Measurements from ENCODE around the gene HMGA1. TPM values are rescaled to one million over a fixed set of nuclear protein-coding genes. Genes with fewer than 3 reads are reported as not detected.
A peak's percentile ranks its signal among the peaks of the same experiment; 100 is the strongest.

The HMGA1 gene, protein sequence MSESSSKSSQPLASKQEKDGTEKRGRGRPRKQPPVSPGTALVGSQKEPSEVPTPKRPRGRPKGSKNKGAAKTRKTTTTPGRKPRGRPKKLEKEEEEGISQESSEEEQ
- 65.7 and 74.6 TPM in 2 replicates for total RNA-seq (2014; rRNA removed; shearing (Covaris generic); ENCODE audit: low replicate concordance)

DNA sequence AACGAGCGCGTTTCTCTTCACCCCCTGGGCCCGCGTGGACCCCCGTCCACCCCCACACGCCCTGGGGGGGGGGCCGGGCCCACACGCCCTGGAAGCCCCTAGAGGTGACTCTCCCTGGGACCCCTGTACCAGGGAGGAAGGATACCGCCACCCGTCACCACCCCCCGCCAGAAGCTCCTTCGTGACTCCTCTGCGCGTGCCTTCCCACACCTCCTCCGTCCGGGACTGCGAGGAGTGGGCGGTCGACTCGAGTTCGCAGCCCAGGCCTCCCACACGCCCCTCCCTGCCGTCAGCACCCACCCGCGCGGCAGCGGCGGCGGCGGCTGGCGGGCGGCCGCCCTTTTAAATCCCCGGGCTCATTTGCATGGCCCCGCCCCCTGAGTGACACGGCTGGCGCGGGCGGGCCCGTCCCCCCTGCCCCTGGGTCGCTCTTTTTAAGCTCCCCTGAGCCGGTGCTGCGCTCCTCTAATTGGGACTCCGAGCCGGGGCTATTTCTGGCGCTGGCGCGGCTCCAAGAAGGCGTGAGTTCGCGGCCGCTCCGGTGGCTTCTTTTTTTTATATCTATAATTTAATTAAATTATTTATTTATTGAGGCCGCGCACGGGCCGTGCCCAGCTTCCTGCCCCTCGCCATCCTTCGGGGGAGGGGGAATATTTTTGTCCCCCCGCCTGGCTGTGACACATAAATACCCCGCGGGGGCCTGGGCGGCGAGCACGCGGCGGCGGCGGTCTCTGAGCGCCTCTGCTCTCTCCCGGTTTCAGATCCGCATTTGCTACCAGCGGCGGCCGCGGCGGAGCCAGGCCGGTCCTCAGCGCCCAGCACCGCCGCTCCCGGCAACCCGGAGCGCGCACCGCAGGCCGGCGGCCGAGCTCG lies at the start of gene HMGA1:
HMGA1 (plus strand) TSS at position 431 of the 873 bp plus-strand sequence. CDS start 3,908 bp downstream, outside the sequence.
- Histone ChIP-seq H3K27me3 (no peaks in the 10 kb centered on the region), H3K4me3 (peak within 1 kb of the TSS; percentile 69), H3K9me3 (no peaks in the 10 kb centered on the region), H3K36me3 (peaks cover 5% of the 10 kb centered on the region; the same call in 1 of the 2 replicates)
- DNase-seq, result peak; percentile 82

DNA sequence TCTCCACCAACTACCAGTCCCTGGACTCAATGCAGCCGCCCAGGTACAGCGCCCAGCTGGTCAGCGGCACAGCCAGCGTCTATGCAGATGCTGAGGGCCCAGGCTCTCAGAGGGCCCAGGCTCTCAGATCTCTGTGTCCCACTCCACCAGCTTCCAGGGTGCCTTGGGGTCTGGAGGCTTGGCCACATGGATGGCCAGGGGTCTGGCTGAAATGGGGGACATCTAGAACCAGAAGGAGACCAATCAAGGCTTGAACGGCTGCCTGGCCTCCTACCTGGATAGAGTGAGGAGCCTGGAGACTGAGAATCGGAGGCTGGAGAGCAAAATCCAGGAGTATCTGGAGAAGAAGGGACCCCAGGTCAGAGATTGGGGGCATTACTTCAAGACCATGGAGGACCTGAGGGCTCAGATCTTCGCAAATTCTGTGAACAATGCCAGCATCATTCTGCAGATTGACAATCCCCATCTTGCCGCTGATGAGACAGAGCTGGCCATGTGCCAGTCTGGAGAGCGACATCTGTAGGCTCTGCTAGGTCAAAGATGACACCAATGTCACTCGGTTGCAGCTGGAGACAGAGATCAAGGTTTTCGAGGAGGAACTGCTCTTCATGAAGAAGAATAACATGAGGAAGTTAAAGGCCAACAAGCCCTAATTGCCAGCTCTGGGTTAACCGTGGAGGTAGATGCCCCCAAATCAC lies 46.7 kb upstream of the HMGA1 start:
- H3K9me3 ChIP-seq, result no peaks in the 10 kb centered on the region
- H3K27me3 ChIP-seq, result no peaks in the 10 kb centered on the region
- H3K4me3 ChIP-seq, result no peak overlapping the region
- no peaks in the 10 kb centered on the region for H3K36me3 ChIP-seq
- no peak for DNase-seq

DNA sequence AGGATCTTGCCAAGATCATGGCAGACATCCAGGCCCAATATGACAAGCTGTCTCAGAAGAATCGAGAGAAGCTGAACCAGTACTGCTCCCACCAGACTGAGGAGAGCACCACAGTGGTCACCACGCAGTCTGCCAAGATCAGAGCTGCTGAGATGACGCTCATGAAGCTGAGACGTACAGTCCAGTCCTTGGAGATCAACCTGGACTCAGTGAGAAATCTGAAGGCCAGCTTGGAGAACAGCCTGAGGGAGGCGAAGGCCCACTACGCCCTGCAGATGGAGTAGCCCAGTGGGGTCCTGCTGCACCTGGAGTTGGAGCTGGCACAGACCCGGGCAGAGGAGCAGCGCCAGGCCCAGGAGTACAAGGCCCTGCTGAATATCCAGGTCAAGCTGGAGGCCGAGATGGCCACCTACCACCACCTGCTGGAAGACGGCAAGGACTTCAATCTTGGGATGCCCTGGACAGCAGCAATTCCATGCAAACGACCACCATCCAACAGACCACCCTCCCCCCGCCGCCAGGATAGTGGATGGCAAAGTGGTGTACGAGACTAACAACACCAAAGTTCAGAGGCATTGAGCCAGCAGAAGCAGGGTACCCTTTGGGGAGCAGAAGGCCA lies 46.1 kb upstream of the HMGA1 start:
- H3K27me3 ChIP-seq, result no peaks in the 10 kb centered on the region
- no peak overlapping the region for H3K4me3 ChIP-seq
- H3K9me3 ChIP-seq, result no peaks in the 10 kb centered on the region
- H3K36me3 ChIP-seq, result no peaks in the 10 kb centered on the region
- DNase-seq, result no peak

DNA sequence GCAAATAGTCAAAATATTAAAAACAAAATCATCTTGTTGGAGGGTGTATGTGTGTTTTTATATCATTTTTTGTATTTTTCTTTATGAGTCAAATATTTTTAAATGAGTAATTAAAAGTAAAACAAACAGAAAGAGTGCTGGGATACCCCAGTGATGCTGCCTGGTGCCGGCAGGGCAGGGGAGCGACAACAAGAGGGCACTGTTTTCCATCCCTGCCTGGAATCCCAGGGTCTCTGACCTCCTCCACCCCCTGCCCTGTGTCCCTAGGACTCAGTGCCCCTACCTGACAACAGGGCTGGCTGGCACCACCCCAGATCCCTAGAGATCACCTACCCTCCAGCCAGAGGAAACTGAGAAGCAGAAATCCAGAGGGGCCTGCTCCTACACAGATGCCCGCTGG lies 41.9 kb upstream of the HMGA1 start:
- Histone ChIP-seq H3K27me3 (no peaks in the 10 kb centered on the region), H3K36me3 (no peaks in the 10 kb centered on the region), H3K4me3 (no peak overlapping the region), H3K9me3 (no peaks in the 10 kb centered on the region)
- no peak for DNase-seq

DNA sequence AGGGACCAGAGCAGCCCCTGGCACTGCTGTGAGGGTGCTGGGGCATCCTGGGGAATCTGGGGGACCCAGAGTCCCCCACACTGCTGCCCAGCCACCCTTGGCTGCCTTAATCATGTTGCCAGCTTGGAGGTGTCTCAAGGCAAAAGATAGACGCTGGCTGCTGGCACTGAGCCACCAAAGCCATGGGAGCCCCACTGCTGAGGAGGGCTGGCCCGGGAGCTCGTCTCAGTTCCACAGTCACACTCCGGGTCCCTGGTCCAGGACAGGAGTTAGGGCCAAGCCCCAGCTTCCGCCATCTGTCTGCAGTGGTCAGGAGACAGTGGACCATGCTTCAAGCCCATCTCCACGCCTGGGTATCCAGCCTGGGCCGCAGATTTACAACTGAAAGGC lies 41.0 kb upstream of the HMGA1 start:
- H3K36me3 ChIP-seq, result no peaks in the 10 kb centered on the region
- no peak overlapping the region for H3K4me3 ChIP-seq
- H3K9me3 ChIP-seq, result no peaks in the 10 kb centered on the region
- no peak for DNase-seq
- no peaks in the 10 kb centered on the region for H3K27me3 ChIP-seq

DNA sequence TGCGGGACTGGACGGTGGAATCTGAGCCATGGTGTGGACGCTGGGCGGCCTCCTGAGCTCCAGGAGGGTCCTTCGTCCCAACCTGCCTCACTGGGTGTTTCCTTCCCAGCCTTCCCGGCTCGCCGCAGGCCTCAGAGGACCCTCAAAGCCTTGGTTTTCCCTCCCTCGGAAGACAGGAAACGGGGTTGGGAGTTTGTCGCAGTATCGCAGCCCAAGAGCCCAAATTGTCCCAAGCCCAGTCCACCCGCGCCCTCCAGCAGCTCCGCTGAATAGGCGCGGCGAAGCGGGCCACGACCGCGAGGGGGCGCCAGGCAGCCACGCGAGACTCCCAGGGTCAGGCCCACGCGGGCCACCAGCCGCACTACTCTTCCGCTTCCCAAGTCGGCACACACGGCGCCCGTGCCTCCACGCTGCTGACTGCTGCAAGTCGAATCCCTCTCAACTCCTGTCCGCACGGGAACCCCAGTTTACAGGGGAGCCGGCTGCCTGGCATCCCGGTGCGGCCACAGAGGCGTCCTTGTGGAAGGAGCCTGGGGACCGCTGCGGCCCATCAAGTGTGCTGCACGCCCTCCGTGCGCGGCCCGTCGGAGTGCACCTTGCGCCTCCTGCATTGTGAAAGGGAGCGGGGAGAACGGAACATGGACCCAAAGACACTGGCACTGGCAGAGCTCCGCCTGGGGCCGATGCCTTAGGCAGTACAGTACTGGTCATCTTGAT lies 40.4 kb upstream of the HMGA1 start:
- Histone ChIP-seq H3K9me3 (no peaks in the 10 kb centered on the region), H3K27me3 (no peaks in the 10 kb centered on the region), H3K36me3 (no peaks in the 10 kb centered on the region), H3K4me3 (no peak overlapping the region)
- DNase-seq, result peak; percentile 65

DNA sequence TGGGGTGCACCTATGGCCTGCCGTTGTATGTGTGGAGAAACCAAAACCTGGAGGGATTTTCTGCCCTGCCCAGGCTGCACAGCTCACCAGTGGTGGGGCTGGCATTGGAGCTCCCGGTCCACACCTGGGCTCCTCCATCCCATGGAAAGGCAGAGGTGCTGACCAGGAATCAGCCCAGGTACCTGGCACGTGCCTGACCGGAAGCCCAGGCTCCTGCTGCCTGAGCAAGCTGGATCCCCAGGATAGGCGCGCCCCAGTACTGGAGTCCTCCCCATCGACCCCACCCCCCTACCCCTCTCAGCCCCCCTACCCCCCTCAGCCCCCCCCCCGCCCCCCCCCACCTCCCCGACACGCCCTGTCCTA lies 39.9 kb upstream of the HMGA1 start:
- H3K4me3 ChIP-seq, result no peak overlapping the region
- no peaks in the 10 kb centered on the region for H3K36me3 ChIP-seq
- no peak for DNase-seq
- no peaks in the 10 kb centered on the region for H3K27me3 ChIP-seq
- H3K9me3 ChIP-seq, result no peaks in the 10 kb centered on the region

DNA sequence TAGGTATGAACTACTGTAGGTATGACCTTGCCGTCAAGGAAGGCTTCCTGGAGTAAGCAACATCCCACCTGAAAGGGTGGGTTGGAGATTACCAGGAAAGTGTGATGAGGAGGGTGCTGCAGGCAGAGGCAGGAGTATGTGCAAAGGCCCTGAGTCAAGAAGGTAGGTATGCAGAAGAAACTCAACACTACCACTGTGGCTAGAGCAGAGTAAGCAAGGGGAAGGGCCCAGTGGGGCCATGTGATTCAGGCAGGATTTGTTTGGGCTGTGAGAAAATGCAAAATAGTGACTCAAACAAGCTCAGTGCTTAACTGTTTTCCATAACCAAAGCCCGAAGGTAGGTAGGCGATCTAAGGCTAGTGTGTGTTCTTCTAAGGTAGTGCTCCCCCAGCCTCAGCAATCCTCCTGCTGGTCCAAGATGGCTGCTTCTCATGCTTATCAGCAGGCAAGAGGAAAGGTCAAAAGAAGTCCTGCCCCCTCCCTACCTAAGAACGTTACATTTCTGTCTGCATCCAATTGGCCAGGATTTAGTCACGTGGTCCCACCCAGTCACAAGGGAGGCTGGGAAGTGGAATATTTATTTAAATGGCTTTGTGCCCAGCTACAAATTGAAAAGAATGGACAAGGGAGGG lies 36.2 kb upstream of the HMGA1 start:
- Histone ChIP-seq H3K27me3 (no peaks in the 10 kb centered on the region), H3K36me3 (no peaks in the 10 kb centered on the region), H3K4me3 (no peak overlapping the region), H3K9me3 (no peaks in the 10 kb centered on the region)
- DNase-seq, result no peak

DNA sequence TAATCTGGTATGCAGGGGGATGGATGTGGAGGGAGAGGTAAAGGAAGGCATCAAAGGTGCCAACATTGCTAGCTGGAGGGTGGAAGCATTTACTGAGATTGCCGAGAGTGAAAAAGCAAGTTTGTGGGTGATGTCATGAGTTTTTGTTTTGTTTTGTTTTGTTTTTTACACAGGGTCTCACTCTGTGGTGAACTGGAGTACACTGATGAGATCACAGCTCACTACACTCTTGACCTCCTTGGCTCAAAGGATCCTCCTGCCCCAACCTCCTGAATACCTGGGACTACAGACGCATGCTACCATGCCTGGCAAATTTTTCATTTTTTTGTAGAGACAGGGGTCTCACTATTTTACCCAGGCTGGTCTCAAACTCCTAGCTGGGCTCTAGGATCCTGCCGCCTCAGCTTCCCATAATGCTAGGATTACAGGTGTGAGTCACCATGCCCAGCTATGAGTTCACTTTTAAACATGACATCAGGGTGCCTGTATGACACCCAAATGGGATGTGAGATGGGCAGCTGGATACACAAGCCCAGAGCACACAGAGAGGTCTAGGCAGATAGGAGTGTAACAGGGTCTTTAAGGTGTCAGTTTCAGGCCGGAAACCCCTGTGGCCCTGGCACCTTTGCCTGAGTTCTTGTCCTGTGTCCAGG lies 35.1 kb upstream of the HMGA1 start:
- Histone ChIP-seq H3K4me3 (no peak overlapping the region), H3K36me3 (no peaks in the 10 kb centered on the region), H3K27me3 (no peaks in the 10 kb centered on the region), H3K9me3 (no peaks in the 10 kb centered on the region)
- DNase-seq, result no peak

DNA sequence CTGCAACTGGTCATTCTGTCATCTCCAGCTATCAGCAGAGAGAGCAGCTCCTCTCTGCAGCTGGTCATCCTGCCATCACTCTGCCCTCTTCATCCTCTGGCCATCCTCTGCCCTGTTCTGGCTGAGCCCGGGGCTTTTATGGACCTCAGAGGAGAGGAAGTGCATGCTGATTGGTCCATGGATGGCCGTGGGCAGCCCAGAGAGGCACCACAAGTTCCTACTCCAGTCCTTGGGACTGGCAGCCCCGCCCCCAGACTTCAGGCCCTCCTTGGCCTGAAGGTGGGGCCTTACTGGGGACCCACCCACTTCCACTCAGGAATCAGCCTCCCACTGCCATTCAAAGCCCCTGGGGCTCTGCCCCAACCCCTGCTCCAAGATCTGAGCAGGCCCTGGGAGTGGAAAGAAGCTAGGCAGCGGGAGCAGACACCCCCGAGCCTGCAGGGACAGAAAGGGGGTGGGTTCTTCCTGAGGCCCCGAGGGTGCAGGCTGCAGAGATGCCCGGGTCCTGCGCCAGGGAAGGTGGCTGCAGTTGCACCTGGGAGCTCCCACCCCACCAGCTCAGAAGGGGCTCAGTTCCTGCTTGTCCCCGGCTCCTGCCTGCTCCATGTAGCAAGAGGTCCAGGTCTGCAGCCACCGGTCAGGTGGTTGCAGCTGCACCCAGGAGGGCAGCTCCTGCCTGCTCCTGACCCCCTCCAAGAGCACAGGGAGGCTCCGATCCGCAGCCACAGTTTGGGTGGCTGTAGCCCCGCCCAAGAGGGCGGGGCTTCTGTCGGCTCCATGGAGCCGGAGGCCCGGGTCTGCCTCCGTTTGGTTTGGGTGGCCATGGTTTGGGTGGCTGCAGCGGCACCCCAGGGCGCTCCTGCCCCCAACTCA lies 34.1 kb upstream of the HMGA1 start:
- H3K27me3 ChIP-seq, result no peaks in the 10 kb centered on the region
- H3K36me3 ChIP-seq, result no peaks in the 10 kb centered on the region
- DNase-seq, result no peak
- H3K9me3 ChIP-seq, result no peaks in the 10 kb centered on the region
- no peak overlapping the region for H3K4me3 ChIP-seq

DNA sequence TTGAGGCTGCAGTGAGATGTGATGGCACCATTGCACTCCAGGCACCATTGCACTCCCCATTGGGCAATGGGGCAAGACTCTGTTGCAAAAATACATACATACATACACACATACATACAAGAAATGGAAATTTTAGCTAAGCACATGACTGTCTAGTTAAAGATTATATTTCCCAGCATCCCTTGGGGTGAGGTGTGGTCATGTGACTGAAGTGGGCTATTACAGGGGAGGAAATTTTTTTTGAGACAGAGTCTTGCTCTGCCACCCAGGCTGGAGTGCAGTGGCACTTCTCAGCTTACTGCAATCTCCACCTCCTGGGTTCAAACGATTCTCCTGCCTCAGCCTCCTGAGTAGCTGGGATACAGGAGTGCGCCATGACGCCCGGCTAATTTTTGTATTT lies 32.0 kb upstream of the HMGA1 start:
- no peak overlapping the region for H3K4me3 ChIP-seq
- no peak for DNase-seq
- no peaks in the 10 kb centered on the region for H3K36me3 ChIP-seq
- no peaks in the 10 kb centered on the region for H3K27me3 ChIP-seq
- H3K9me3 ChIP-seq, result no peaks in the 10 kb centered on the region

DNA sequence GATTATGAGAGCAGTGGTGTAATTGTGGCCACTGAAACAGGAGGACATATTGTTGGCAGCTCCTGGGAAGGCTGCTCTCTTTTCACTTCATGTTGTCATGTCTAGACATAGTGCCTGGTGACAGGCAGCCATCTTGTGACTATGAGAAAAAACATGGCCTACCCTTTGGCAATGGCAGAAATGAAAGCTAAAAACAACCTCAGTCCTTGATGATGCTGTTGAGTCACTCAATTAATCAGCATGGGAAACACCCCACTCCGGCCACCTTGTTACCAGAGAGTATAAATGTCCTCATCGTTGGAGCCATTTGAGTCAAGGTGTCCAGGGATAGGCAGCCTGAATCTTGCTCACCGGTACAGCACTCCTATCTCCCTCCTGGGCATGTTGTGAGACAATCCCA lies 31.2 kb upstream of the HMGA1 start:
- H3K4me3 ChIP-seq, result no peak overlapping the region
- H3K27me3 ChIP-seq, result no peaks in the 10 kb centered on the region
- H3K36me3 ChIP-seq, result no peaks in the 10 kb centered on the region
- DNase-seq, result no peak
- H3K9me3 ChIP-seq, result no peaks in the 10 kb centered on the region

DNA sequence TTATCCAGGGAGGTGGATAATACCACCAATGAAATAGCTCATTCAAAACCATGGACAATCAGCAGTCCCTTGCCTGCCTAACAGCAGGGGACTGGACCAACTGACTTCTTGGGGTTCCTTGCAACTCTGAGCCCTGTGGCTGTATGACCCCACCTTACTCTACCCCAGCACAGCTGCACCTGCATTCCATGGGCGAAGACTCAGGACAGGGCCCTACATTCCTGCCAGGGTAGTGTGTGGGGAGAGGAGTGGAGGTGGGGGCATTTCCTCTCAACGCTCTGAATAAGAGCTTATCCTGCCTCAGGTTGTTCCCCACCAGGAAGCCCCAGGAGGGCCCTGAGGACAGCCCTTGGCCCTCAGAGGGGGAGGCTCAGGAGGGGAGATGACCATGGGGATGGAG lies 30.8 kb upstream of the HMGA1 start:
- no peak for DNase-seq

DNA sequence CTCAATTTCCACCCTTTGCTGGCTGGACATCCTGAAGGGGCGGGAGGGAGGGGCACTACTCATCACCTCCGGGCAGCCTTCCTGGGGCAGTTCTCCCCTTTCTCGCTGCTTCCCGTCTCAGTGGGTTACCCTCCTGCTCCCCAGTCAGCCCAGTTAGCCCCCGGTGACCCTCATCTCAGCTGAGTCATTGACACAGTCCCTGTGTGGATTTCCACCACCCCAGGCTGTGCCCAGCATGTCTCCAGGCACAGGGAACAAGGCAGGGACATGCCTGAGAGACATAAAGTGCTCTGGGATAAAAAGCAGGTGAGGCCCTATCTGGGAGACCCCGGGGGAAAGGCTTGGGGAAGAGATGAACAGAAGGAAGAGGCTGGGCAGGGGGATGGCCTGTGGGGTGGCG lies 29.9 kb upstream of the HMGA1 start:
- no peaks in the 10 kb centered on the region for H3K36me3 ChIP-seq
- no peak overlapping the region for H3K4me3 ChIP-seq
- no peaks in the 10 kb centered on the region for H3K27me3 ChIP-seq
- H3K9me3 ChIP-seq, result no peaks in the 10 kb centered on the region
- no peak for DNase-seq

More for the DNA sequence above, 30.8 kb upstream of the HMGA1 start:
- H3K36me3 ChIP-seq, result no peaks in the 10 kb centered on the region
- H3K4me3 ChIP-seq, result no peak overlapping the region
- no peaks in the 10 kb centered on the region for H3K9me3 ChIP-seq
- H3K27me3 ChIP-seq, result no peaks in the 10 kb centered on the region
